Endothelial cell of umbilical vein (primary cell): ENCODE measurements around the gene FGD5.

Experiments
- CTCF ChIP-seq, 2 donors: IDR thresholded peaks; 1 replicate in 1 of 2; 2 replicates in 1 of 2; pipeline ENCODE4 v1.5.1; 2011; ENCODE audit warnings: low read length in 2 of 2, mild to moderate bottlenecking in 2 of 2, moderate library complexity in 2 of 2, control low read depth in 1 of 2, inconsistent platforms in 1 of 2, low read depth in 1 of 2; ENCODE audit not compliant: insufficient read depth in 1 of 2; ENCODE audit errors: extremely low read depth in 1 of 2
- EZH2 ChIP-seq: IDR thresholded peaks from 2 replicates; pipeline ENCODE4 v1.6.1; 2012; ENCODE audit warnings: borderline replicate concordance, low read depth, mild to moderate bottlenecking, moderate library complexity, low read length, inconsistent platforms; ENCODE audit not compliant: severe bottlenecking
- MAX ChIP-seq: IDR thresholded peaks from 2 replicates; pipeline ENCODE4 v1.6.1; 2011; ENCODE audit not compliant: insufficient read depth, insufficient read length
- POLR2A ChIP-seq: IDR thresholded peaks from 2 replicates; pipeline ENCODE4 v1.6.1; 2012; ENCODE audit warnings: low read depth, mild to moderate bottlenecking, control low read depth, low read length

GRCh38 chr3:14946739-14947099 lies 128.0 kb downstream of the FGD5 start:
- no peak for TF ChIP-seq CTCF (IDR thresholded peaks at IDR 0.05; ENCODE audit: extremely low read depth in 1 of 2, insufficient read depth in 1 of 2, low read depth in 1 of 2, low read length in 2 of 2)
- TF ChIP-seq MAX = no peak
- no peak for TF ChIP-seq EZH2
- TF ChIP-seq POLR2A = no peak
